Endothelial cell of umbilical vein (primary cell): Measurements from ENCODE around the gene EPS8. TPM values are rescaled to one million over a fixed set of nuclear protein-coding genes. Genes with fewer than 3 reads are reported as not detected.

Experiments used
- BruUV-seq: library from RNA; stranded (reverse); fragments of 400-500 nt; replicated peaks from 2 replicates; lab custom pipeline; 2021; lab: Mats Ljungman, UMichigan
- CTCF ChIA-PET: fragments of 300-600, 350-600 bp; sonication (Branson Sonifier 250); formaldehyde crosslinking; loops from one replicate; lab custom pipeline; 2021; ENCODE audit warnings: antibody characterized with exemption, inconsistent platforms; lab: Charles Lee
- POLR2A ChIA-PET: fragments of 300-600, 350-600 bp; sonication (Branson Sonifier 250); formaldehyde crosslinking; loops from one replicate; lab custom pipeline; 2021; ENCODE audit warnings: antibody characterized with exemption, inconsistent platforms; lab: Charles Lee
- DNase-seq: peaks from one replicate; pipeline ENCODE4 v3.0.0-alpha.2; 2011; ENCODE audit warnings: low read depth, low spot score
- FAIRE-seq: peaks from 2 replicates; lab custom pipeline; 2011; peaks lifted over from hg19 to GRCh38; lab: Jason Lieb, UNC
- H2AFZ ChIP-seq: 2 replicates; pipeline ENCODE4 v1.6.0; 2012; ENCODE audit warnings: low read depth, low read length, control low read depth, inconsistent platforms
- H3K27ac ChIP-seq: 2 replicates; pipeline ENCODE4 v1.5.1; 2011; ENCODE audit warnings: low read depth, mild to moderate bottlenecking, control low read depth, low read length, moderate library complexity; ENCODE audit not compliant: insufficient read depth
- H3K27me3 ChIP-seq, 2 experiments: 2 replicates each; pipeline versions ENCODE4 v1.6.0 to v1.6.1; 2011; ENCODE audit warnings: low read length in 2 of 2, mixed read lengths in 1 of 2; ENCODE audit not compliant: control insufficient read depth in 2 of 2, insufficient read depth in 2 of 2
- H3K36me3 ChIP-seq, 2 experiments: 2 replicates in 1 of 2; 3 replicates in 1 of 2; pipeline ENCODE4 v1.5.1; 2011; ENCODE audit warnings: low read length in 2 of 2, mild to moderate bottlenecking in 1 of 2, moderate library complexity in 1 of 2; ENCODE audit not compliant: control insufficient read depth in 2 of 2, insufficient read depth in 2 of 2; ENCODE audit errors: extremely low read depth in 1 of 2
- H3K4me1 ChIP-seq: 3 replicates; pipeline ENCODE4 v1.5.1; 2011; ENCODE audit warnings: mild to moderate bottlenecking, low read length; ENCODE audit not compliant: control insufficient read depth, insufficient read depth; ENCODE audit errors: extremely low read depth
- H3K4me2 ChIP-seq: 2 replicates; pipeline ENCODE4 v1.6.1; 2011; ENCODE audit warnings: low read length, control low read depth, mixed read lengths; ENCODE audit not compliant: insufficient read depth
- H3K4me3 ChIP-seq, 3 experiments: fragments of 200-600 bp in 1 of 3; sonication (generic), shearing (Covaris generic) in 1 of 3; replicated peaks in 1 of 3; 2 replicates each; pipeline ENCODE4 v1.5.1; 2011 to 2016; ENCODE audit warnings: control low read depth in 3 of 3, low read length in 3 of 3, mild to moderate bottlenecking in 2 of 3, inconsistent platforms in 1 of 3, low read depth in 1 of 3, moderate library complexity in 1 of 3; ENCODE audit not compliant: insufficient read depth in 1 of 3
- H3K79me2 ChIP-seq: 2 replicates; pipeline ENCODE4 v1.6.0; 2012; ENCODE audit warnings: low read length, inconsistent platforms; ENCODE audit not compliant: control insufficient read depth, insufficient read depth
- H3K9ac ChIP-seq: replicated peaks from 2 replicates; pipeline ENCODE3; 2011; ENCODE audit warnings: low read length, control low read depth; ENCODE audit not compliant: insufficient read depth; ENCODE audit errors: extremely low read depth
- H3K9me1 ChIP-seq: replicated peaks from 3 replicates; pipeline ENCODE4 v1.6.0; 2011; ENCODE audit warnings: mild to moderate bottlenecking, low read length; ENCODE audit not compliant: control insufficient read depth, insufficient read depth; ENCODE audit errors: extremely low read depth
- H3K9me3 ChIP-seq: replicated peaks from 2 replicates; pipeline ENCODE4 v1.5.1; 2012; ENCODE audit warnings: low read length, inconsistent platforms; ENCODE audit not compliant: control insufficient read depth, insufficient read depth
- H4K20me1 ChIP-seq: replicated peaks from 2 replicates; pipeline ENCODE3; 2011; ENCODE audit warnings: mild to moderate bottlenecking, low read length; ENCODE audit not compliant: control insufficient read depth, insufficient read depth; ENCODE audit errors: extremely low read depth
- EZH2 ChIP-seq: IDR thresholded peaks from 2 replicates; pipeline ENCODE4 v1.6.1; 2012; ENCODE audit warnings: borderline replicate concordance, low read depth, mild to moderate bottlenecking, moderate library complexity, low read length, inconsistent platforms; ENCODE audit not compliant: severe bottlenecking
- FOS ChIP-seq: IDR thresholded peaks from 2 replicates; pipeline ENCODE4 v1.6.1; 2011; ENCODE audit warnings: mild to moderate bottlenecking, low read length, moderate library complexity, borderline replicate concordance; ENCODE audit not compliant: insufficient read depth
- JUN ChIP-seq: IDR thresholded peaks from 2 replicates; pipeline ENCODE4 v1.6.1; 2011; ENCODE audit warnings: borderline replicate concordance, low read depth; ENCODE audit not compliant: insufficient read length, insufficient read depth
- MYC ChIP-seq: IDR thresholded peaks from one replicate; pipeline ENCODE4 v1.6.1; 2011; ENCODE audit warnings: mild to moderate bottlenecking, low read depth, low read length
- POLR2A ChIP-seq: IDR thresholded peaks from 2 replicates; pipeline ENCODE4 v1.6.1; 2012; ENCODE audit warnings: low read depth, mild to moderate bottlenecking, control low read depth, low read length
- POLR2AphosphoS5 ChIP-seq: IDR thresholded peaks from 2 replicates; pipeline ENCODE4 v1.6.1; 2012; ENCODE audit warnings: low read depth, mild to moderate bottlenecking, control low read depth, low read length, moderate library complexity; ENCODE audit not compliant: insufficient read depth
- dilution Hi-C: fragments of 300-500 bp; cut with MboI; formaldehyde crosslinking; loops from one replicate; pipeline ENCODE4 v1.15.0; 2019; ENCODE audit warnings: low sequenced_read_pairs; ENCODE audit not compliant: extremely low pct_ligation_motif_present
- intact Hi-C: fragments of 100-400 bp; cut with micrococcal nuclease; formaldehyde crosslinking; loops from one replicate; pipeline ENCODE4 v1.10.0; 2022
- polyA plus RNA-seq, 4 experiments: library from polyadenylated mRNA; depleted of rRNA in 3 of 4; stranded (reverse) in 3 of 4; unstranded in 1 of 4; fragments of >200 nt; gene quantifications; 2 replicates each; pipeline versions ENCODE4 v1.2.1 to v1.2.3, GENCODE V29; 2011 to 2012; ENCODE audit warnings: missing spikeins in 1 of 4
- total RNA-seq: library from RNA; stranded (reverse); gene quantifications from 2 replicates; pipeline ENCODE4 v1.2.3, GENCODE V29; 2021
- TF ChIP-seq, protein P1 (sequence below): IDR thresholded peaks from 2 replicates; pipeline ENCODE4 v1.6.1; 2011; ENCODE audit not compliant: insufficient read depth, insufficient read length
- TF ChIP-seq, protein P2 (sequence below), 2 donors: IDR thresholded peaks; 1 replicate in 1 of 2; 2 replicates in 1 of 2; pipeline ENCODE4 v1.5.1; 2011; ENCODE audit warnings: low read length in 2 of 2, mild to moderate bottlenecking in 2 of 2, moderate library complexity in 2 of 2, control low read depth in 1 of 2, inconsistent platforms in 1 of 2, low read depth in 1 of 2; ENCODE audit not compliant: insufficient read depth in 1 of 2; ENCODE audit errors: extremely low read depth in 1 of 2

The EPS8 gene
- total and polyA plus RNA-seq, 2 donors (not counting 3 experiments of a cell fraction or from before 2014, with no cell fraction given) = 8.4 to 11.9 TPM

DNA sequence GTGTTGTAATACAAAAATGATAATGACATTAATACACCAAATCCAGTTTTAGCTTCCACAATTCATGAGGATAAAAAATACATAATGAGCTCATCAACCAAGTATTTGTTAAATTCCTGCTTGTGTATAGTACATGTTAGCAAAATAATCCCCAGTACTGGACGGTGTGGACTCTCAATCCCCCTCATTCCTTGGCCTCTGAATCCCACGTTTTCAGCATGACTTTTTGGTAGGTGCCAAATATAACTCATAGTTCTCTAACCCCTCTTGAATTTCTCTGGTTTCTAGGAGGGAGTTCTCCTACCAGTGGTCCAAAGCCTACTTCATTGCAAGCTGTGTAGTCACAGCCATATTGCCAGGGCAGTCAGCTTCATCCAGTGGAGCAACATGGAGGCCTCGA is 41.4 kb upstream of the EPS8 start:
- FAIRE-seq (no peak), DNase-seq (no peak)
- Histone ChIP-seq H3K9ac (no peak overlapping the region), H2AFZ (no peak overlapping the region), H3K27me3 (no peaks in the 10 kb centered on the region), H3K79me2 (no peaks in the 10 kb centered on the region), H3K36me3 (no peaks in the 10 kb centered on the region), H3K27ac (no peak overlapping the region), H4K20me1 (no peaks in the 10 kb centered on the region), H3K4me3 (no peak overlapping the region), H3K9me1 (no peaks in the 10 kb centered on the region), H3K9me3 (no peaks in the 10 kb centered on the region), H3K4me2 (no peak overlapping the region), H3K4me1 (no peaks in the 10 kb centered on the region)
- CTCF ChIA-PET = interaction anchor here (2.4 kb wide), 1 partner anchor 246 kb away, joined by 11 read pairs; no protein-coding TSS in a partner anchor
- no TSS peak for BruUV-seq
- TF ChIP-seq JUN = no peak
- no peak for TF ChIP-seq MYC
- TF ChIP-seq, protein P1, sequence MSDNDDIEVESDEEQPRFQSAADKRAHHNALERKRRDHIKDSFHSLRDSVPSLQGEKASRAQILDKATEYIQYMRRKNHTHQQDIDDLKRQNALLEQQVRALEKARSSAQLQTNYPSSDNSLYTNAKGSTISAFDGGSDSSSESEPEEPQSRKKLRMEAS = no peak
- POLR2A ChIA-PET = no interaction called here
- intact Hi-C loops (no loop called here), dilution Hi-C loops (no loop called here)

DNA sequence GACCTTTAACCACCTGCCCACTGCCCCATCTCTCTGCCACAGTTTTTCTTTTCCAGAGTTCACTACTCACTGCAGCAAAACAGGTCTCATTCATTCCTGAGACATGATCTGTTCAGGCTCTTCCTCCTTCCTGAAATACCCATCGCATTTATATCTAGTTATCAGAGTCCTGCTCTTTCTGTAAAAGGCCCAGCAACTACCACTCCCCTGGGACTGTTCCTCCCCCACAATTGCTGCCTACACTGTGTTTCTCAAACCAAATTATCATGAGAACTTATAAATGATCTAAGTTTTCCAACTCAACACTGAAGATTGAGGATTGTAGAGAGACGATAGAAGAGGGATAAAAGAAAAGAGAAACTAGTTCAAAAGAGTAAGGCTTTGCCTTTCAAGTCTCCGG is 40.8 kb upstream of the EPS8 start:
- Histone ChIP-seq H3K4me1 (no peaks in the 10 kb centered on the region), H3K36me3 (no peaks in the 10 kb centered on the region), H3K79me2 (no peaks in the 10 kb centered on the region), H3K27me3 (no peaks in the 10 kb centered on the region), H2AFZ (no peak overlapping the region), H3K4me3 (no peak overlapping the region), H3K27ac (no peak overlapping the region), H3K9me1 (no peaks in the 10 kb centered on the region), H3K9me3 (no peaks in the 10 kb centered on the region), H3K9ac (no peak overlapping the region), H3K4me2 (no peak overlapping the region), H4K20me1 (no peaks in the 10 kb centered on the region)
- dilution Hi-C loops (no loop called here), intact Hi-C loops (no loop called here)
- no TSS peak for BruUV-seq
- TF ChIP-seq FOS = no peak
- no peak for TF ChIP-seq POLR2A
- no peak for TF ChIP-seq POLR2AphosphoS5
- no peak for TF ChIP-seq EZH2
- no peak for TF ChIP-seq MYC
- TF ChIP-seq, protein P1 = no peak
- TF ChIP-seq, protein P2, sequence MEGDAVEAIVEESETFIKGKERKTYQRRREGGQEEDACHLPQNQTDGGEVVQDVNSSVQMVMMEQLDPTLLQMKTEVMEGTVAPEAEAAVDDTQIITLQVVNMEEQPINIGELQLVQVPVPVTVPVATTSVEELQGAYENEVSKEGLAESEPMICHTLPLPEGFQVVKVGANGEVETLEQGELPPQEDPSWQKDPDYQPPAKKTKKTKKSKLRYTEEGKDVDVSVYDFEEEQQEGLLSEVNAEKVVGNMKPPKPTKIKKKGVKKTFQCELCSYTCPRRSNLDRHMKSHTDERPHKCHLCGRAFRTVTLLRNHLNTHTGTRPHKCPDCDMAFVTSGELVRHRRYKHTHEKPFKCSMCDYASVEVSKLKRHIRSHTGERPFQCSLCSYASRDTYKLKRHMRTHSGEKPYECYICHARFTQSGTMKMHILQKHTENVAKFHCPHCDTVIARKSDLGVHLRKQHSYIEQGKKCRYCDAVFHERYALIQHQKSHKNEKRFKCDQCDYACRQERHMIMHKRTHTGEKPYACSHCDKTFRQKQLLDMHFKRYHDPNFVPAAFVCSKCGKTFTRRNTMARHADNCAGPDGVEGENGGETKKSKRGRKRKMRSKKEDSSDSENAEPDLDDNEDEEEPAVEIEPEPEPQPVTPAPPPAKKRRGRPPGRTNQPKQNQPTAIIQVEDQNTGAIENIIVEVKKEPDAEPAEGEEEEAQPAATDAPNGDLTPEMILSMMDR (IDR thresholded peaks at IDR 0.05; ENCODE audit: extremely low read depth in 1 of 2, insufficient read depth in 1 of 2, low read depth in 1 of 2, low read length in 2 of 2) = no peak
- no peak for TF ChIP-seq JUN
- FAIRE-seq (no peak), DNase-seq (no peak)
- ChIA-PET POLR2A (no interaction called here), CTCF (interaction anchor here (2.4 kb wide), 1 partner anchor 245 kb away, joined by 11 read pairs; no protein-coding TSS in a partner anchor)
